Measurements from ENCODE around the gene BACH2.

The BACH2 gene

GRCh38 chr6:90053614-90054013 lies 243.0 kb downstream of the BACH2 start:
- Histone ChIP-seq H4K20me1 (ENCODE audit: control insufficient read depth, insufficient read depth, low read depth, low read length) (peaks cover 15% of the 10 kb centered on the region; the same call in 1 of the 2 replicates), H3K79me2 (ENCODE audit: control insufficient read depth, low read length) (peaks cover 82% of the 10 kb centered on the region), H3K27me3 (ENCODE audit: control insufficient read depth, low read length) (no peaks in the 10 kb centered on the region), H3K9me3 (ENCODE audit: control insufficient read depth, insufficient read depth, low read length) (no peaks in the 10 kb centered on the region), H3K4me1 (ENCODE audit: control insufficient read depth, low read length) (no peaks in the 10 kb centered on the region), H3K27ac (ENCODE audit: low read depth, low read length) (no peak overlapping the region), H3K4me3 (ENCODE audit: low read length) (no peak overlapping the region), H3F3A (ENCODE audit: control insufficient read depth, insufficient read depth) (peaks cover 33% of the 10 kb centered on the region), H3K9me2 (replicated peaks; ENCODE audit: control insufficient read depth, low read length) (no peaks in the 10 kb centered on the region), H3K4me2 (ENCODE audit: low read length) (no peak overlapping the region), H3K36me3 (ENCODE audit: control insufficient read depth, low read length) (peaks cover 48% of the 10 kb centered on the region)
- no peak for TF ChIP-seq EZH2phosphoT487 (IDR thresholded peaks at IDR 0.05; ENCODE audit: borderline replicate concordance, low read length)
- TF ChIP-seq, protein P1, sequence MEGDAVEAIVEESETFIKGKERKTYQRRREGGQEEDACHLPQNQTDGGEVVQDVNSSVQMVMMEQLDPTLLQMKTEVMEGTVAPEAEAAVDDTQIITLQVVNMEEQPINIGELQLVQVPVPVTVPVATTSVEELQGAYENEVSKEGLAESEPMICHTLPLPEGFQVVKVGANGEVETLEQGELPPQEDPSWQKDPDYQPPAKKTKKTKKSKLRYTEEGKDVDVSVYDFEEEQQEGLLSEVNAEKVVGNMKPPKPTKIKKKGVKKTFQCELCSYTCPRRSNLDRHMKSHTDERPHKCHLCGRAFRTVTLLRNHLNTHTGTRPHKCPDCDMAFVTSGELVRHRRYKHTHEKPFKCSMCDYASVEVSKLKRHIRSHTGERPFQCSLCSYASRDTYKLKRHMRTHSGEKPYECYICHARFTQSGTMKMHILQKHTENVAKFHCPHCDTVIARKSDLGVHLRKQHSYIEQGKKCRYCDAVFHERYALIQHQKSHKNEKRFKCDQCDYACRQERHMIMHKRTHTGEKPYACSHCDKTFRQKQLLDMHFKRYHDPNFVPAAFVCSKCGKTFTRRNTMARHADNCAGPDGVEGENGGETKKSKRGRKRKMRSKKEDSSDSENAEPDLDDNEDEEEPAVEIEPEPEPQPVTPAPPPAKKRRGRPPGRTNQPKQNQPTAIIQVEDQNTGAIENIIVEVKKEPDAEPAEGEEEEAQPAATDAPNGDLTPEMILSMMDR (IDR thresholded peaks at IDR 0.05; ENCODE audit: low read depth, low read length, poor library complexity, severe bottlenecking) = no peak

GRCh38 chr6:90049295-90049694 lies 247.3 kb downstream of the BACH2 start:
- Histone ChIP-seq H3K9me3 (ENCODE audit: control insufficient read depth, insufficient read depth, low read length) (no peaks in the 10 kb centered on the region), H3K27ac (ENCODE audit: low read depth, low read length) (no peak overlapping the region), H3K4me1 (ENCODE audit: control insufficient read depth, low read length) (no peaks in the 10 kb centered on the region), H4K20me1 (ENCODE audit: control insufficient read depth, insufficient read depth, low read depth, low read length) (peaks cover 19% of the 10 kb centered on the region; the same call in 1 of the 2 replicates), H3K9me2 (replicated peaks; ENCODE audit: control insufficient read depth, low read length) (no peaks in the 10 kb centered on the region), H3F3A (ENCODE audit: control insufficient read depth, insufficient read depth) (peaks cover 42% of the 10 kb centered on the region), H3K4me3 (ENCODE audit: low read length) (no peak overlapping the region), H3K79me2 (ENCODE audit: control insufficient read depth, low read length) (peaks cover 96% of the 10 kb centered on the region), H3K27me3 (ENCODE audit: control insufficient read depth, low read length) (no peaks in the 10 kb centered on the region), H3K36me3 (ENCODE audit: control insufficient read depth, low read length) (peaks cover 90% of the 10 kb centered on the region), H3K4me2 (ENCODE audit: low read length) (no peak overlapping the region)
- TF ChIP-seq, protein P1 (IDR thresholded peaks at IDR 0.05; ENCODE audit: low read depth, low read length, poor library complexity, severe bottlenecking) = no peak
- TF ChIP-seq EZH2phosphoT487 (IDR thresholded peaks at IDR 0.05; ENCODE audit: borderline replicate concordance, low read length) = no peak

DNA sequence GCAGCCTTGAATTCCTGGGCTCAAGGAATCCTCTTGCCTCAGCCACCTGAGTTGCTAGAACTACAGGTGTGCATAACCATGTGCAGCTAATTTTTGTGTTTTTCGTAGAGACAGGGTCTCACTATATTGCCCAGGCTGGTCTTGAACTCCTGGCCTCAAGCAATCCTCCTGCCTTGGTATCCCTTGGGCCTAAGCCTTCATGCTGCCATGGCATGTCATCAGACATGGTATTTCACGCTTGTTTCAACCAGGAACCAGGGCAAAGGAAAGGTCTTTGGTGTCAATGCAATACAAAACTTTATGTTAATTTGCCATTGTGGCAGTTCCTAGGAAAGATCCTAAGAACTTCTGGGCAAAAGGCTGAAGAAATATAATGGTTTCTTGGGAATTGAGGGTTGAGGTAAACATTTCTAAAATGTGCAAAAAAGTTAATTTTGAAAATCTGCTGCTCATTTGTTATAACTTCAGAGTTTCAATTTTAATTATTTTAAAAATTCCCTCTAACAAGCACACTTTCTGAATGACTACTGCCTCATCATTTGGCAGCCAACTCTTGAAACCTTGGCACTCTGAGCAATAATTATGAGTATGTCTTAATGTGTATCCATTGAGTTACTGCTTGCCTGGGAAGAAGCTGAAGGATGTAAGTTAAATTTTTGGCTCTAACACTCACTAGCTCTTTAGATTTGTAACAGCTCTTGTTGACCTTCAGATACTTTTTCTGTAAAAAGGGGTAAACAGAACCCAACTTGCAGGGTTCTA lies 248.3 kb downstream of the BACH2 start:
- H3K36me3 ChIP-seq (ENCODE audit: control insufficient read depth, low read length) = peaks cover 93% of the 10 kb centered on the region
- no peaks in the 10 kb centered on the region for H3K9me2 ChIP-seq (replicated peaks; ENCODE audit: control insufficient read depth, low read length)
- H3F3A ChIP-seq (ENCODE audit: control insufficient read depth, insufficient read depth) = peaks cover 41% of the 10 kb centered on the region
- H3K9me3 ChIP-seq (ENCODE audit: control insufficient read depth, insufficient read depth, low read length) = no peaks in the 10 kb centered on the region
- no peak overlapping the region for H3K4me2 ChIP-seq (ENCODE audit: low read length)
- no peak overlapping the region for H3K27ac ChIP-seq (ENCODE audit: low read depth, low read length)
- H3K4me3 ChIP-seq (ENCODE audit: low read length) = no peak overlapping the region
- no peaks in the 10 kb centered on the region for H3K4me1 ChIP-seq (ENCODE audit: control insufficient read depth, low read length)
- H3K79me2 ChIP-seq (ENCODE audit: control insufficient read depth, low read length) = peaks cover 96% of the 10 kb centered on the region
- no peak for TF ChIP-seq EZH2phosphoT487 (IDR thresholded peaks at IDR 0.05; ENCODE audit: borderline replicate concordance, low read length)
- TF ChIP-seq, protein P1 (IDR thresholded peaks at IDR 0.05; ENCODE audit: low read depth, low read length, poor library complexity, severe bottlenecking) = no peak
- peaks cover 19% of the 10 kb centered on the region; the same call in 1 of the 2 replicates for H4K20me1 ChIP-seq (ENCODE audit: control insufficient read depth, insufficient read depth, low read depth, low read length)
- no peaks in the 10 kb centered on the region for H3K27me3 ChIP-seq (ENCODE audit: control insufficient read depth, low read length)
